ENCODE results near the gene SUFU.

SUFU gene

DNA sequence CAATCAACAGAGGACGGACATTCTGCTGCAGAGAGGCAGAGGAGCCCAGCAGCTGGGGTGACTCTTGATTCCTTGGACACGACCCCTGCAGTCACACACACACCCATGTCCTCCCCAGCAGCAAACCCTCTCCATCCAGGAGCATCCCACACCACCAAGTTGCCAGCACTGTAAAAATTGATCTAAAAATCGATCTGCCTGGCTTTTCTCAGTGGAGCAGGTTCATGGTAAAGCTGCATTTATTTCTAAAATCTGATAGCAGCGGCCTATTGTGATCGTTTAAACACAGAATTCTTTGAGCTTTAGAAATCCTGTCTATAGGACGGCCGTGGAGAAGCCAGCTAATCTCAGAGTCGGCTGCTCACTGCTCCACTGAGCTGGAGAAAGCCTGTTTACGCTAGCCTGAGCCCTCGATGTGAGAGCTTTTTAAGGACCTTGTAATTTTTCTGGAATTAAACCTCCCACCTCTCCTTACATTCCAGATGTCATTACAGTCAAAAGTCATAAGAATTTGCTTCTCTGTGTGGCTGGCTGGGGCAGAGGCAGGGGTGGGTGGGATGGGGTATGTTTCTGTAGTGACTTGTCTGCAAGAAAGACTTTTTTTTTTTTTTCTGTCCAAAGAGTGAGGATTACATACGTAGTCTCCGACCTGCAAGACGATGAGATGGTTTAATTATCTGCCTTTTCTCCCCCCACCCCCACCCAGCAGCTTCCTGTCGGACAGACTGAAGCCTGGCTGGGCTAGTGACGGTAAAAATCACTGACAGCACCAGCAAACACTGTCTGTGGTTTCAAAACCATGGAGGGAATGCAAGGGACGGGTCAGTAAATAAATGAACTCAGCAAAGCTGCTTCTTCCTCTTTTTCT is 172.1 kb downstream of the SUFU start:
- DNase-seq: no peak

DNA sequence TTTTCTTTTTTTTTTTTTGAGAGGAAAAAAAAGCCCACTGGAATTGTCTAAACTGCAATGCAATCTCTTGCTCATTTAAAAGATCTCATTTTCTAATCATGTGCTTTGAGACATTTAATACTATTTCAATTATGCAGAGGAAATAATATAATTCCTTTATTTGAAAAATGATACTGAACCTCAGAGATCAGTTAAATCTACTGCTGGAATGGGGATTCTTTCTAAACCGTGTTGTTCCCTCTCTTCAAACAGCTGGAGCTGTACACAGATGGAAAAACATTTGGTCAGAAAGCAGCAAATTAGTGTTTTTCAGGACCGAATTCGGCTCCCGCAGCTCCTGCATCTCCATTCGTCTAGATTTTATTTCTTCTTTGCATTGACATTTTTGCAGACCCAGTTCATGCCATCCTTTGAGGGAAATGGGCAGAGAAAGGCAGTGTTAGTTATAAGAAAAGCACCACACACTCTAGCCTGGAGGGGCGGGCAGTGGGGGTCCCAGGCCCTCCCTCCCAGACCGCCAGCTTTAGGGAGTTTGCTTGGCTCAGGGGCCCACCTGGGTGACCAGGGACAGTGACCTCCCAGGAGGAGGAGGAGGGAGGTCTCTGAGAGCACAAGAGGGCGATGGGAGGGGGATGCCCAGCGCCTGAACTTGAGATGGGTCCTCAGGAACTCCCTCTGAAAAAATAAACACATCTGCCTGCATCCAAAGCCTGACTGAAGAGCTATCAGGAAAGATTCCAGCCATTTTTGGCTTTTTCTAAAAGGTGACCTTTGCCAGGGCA is 173.0 kb downstream of the SUFU start:
- no peak for DNase-seq

DNA sequence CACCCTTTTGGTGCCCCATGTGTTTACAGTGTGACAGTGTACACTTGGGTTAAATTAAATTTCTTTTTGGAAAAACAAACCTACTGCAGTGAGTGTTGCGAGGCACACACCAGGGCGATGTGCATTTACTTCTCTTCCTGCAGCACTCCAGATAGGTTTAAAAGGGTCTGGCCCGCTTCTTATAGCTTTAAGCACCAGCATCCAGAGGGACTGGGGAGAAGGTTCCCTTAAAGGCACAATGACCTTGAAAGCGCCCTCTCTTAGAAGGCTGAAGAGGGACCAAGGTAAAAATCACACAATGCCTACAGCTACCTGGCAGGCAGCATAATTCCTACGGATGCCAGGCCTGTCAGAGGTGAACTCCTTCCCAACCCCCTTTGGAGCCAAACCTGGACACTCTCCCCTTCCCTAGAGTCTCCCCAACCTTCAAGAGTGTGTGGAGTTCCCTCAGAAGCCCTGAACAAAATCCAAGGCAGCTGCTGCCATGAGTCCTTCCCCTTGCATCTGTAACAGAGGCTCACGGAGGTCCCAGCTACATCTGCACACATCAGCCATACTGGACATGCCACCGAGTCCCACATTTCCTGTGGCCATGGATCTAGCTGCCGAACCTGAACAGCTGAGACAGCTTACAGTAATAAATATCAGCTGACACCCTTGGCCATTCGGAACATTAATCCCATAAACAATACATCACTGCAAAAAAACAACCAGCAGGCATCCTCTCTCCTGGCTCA is 173.7 kb downstream of the SUFU start:
- DNase-seq: no peak

DNA sequence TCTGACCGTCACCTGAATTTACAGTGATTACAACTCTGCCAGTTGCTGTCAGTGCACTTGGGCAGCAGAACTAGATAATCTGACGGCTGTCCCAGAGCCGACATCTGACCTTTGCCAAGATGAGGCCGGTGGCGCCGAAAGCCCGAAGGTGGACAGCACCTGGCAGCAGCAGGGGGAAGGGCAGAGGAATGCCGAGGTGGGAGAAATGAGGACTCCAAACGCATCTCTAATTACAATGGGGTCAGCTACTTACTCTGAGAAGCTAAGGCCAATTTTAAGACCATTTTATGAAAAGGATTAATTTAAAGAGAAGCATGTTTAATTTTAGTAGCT is 174.3 kb downstream of the SUFU start:
- DNase-seq: no peak

DNA sequence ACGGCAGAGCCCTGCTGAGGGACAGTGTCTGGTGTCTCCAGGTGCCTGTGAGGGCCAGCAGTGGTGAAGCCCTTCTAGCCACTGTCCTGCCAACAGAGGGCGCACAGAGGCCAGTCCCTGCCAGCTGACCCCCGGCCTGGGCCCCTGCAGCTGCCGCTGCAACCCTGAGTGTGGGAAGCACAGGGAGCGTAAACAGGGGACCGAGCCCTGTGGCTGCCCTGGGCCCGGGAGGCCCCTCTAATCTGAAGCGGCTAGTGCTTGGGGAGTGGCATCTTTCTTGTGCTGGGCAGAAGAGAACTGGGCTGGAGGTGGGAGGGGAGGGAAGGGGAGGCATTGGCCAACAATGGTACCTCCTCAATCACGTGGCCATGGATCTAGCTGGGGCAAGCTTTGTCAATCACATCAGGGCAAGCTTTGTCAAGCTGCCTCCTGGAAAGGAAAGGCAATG is 175.1 kb downstream of the SUFU start:
- no peak for DNase-seq

DNA sequence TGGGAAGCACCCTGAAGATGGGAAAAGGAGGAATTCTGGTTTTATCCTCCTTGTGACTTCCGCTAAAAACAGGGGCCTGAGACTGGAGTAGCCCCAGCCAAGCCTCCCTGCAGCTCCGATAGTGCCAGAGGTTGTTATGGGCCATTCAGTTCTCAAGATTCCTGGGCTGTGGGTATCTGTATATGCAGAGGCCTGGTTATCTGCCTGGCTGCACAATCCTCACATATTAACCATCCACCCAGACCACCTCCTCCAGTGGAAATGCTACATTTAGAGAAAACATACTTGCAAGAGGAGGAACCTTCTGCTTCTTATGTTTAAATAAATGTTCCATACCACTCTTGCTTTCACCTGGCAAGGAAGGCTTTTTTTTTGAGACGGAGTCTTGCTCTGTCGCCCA is 175.8 kb downstream of the SUFU start:
- no peak for DNase-seq

DNA sequence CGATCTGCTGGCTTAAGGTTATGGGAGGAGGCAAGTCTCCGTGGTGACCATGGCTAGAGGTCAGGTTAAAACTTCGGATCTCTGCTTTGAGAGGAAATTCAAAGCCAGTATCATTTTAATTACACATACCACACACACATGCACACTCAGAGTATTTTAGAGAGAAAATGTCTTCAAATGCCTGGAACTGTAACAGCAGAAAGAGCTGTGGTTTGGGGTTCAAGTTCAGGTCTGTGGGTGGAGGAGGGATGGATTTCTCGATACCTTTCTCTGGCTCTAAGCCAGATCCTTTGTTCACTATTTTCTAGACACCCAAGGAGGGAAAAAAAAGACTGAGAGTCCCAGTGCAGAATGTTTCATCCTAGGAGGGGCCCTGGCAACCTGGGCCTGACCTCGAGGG is 177.9 kb downstream of the SUFU start:
- no peak for DNase-seq

DNA sequence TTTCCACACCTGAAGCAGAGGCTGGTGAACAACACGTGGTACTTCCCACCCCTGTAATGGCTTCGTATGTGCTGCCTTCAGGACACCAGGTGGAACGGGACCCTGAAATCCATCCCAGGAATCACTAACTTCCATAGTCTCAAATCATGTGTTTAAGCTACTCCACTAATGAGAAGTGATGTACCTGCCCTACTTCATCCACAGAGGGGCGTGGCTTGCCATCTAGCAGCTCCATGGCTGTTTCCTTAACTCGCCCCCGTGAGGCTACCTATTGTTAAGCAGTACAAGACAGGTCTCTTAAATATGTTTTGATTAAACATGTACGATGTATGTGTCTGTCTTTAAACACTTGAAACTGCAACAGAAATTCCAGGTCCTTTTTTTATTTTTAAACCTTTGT is 178.6 kb downstream of the SUFU start:
- no peak for DNase-seq

DNA sequence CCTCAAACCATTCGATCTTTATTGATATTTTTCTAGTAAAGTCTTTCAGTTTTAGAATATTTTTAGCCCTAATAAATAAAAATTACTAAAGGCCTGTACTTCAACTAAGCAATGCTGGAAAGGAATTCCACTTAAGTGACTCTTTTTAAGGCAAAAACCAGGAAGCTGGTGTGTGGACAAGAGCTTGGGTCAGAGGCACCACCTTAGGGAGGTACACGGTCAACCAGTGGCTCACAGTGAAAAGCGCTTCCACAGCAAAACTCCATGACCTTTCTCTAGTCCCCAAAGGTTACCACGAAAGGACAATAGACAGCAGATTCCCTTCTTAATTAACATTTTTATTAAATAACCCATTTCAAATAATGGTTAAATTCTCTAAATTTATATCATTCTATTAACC is 179.2 kb downstream of the SUFU start:
- DNase-seq: no peak
